Measurements from ENCODE around the gene CAPN12.

- TF ChIP-seq CTCF (IDR thresholded peaks at IDR 0.05) (no peak), POLR2A (IDR thresholded peaks at IDR 0.05) (no peak)
These were observed 10.6 kb downstream of the CAPN12 start for GRCh38 chr19:38733493-38734175.
